Testis (tissue), 2 donors: ENCODE results near the gene MX1.

Experiments
- POLR2A ChIP-seq: fragments of 450-650 bp; IDR thresholded peaks from one replicate; pipeline ENCODE4 v1.6.1; 2017; ENCODE audit warnings: antibody characterized with exemption, mild to moderate bottlenecking, moderate library complexity
- TF ChIP-seq, protein P1 (sequence below), 3 experiments: fragments of 450-650 bp in 2 of 3; fragments of 200-600 bp in 1 of 3; sonication (generic) in 1 of 3; IDR thresholded peaks; one replicate each; pipeline ENCODE4 v1.5.1; 2016 to 2019; ENCODE audit warnings: antibody characterized with exemption in 3 of 3, mild to moderate bottlenecking in 2 of 3, moderate library complexity in 1 of 3

DNA sequence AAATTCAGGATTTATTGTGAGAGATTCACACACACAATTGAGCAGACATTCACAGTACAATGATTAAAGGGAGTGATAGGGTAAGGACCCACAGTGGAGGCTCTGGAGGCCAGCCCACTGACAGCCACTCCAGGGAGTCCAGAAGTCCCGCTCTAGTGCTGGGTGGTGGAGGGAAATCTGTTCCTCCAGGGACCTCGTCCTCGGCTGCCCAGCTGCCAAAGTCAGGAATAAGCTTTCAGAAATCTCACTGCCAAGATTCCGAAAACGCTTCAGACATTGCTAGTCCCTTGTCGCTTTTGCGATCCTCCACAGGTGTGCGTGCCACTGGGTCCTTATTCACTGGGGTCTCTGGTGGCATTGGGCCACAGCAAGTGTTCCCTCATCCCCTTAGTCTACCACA lies 2.3 kb downstream of the MX1 start:
- no peak for TF ChIP-seq POLR2A
- TF ChIP-seq, protein P1, sequence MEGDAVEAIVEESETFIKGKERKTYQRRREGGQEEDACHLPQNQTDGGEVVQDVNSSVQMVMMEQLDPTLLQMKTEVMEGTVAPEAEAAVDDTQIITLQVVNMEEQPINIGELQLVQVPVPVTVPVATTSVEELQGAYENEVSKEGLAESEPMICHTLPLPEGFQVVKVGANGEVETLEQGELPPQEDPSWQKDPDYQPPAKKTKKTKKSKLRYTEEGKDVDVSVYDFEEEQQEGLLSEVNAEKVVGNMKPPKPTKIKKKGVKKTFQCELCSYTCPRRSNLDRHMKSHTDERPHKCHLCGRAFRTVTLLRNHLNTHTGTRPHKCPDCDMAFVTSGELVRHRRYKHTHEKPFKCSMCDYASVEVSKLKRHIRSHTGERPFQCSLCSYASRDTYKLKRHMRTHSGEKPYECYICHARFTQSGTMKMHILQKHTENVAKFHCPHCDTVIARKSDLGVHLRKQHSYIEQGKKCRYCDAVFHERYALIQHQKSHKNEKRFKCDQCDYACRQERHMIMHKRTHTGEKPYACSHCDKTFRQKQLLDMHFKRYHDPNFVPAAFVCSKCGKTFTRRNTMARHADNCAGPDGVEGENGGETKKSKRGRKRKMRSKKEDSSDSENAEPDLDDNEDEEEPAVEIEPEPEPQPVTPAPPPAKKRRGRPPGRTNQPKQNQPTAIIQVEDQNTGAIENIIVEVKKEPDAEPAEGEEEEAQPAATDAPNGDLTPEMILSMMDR (IDR thresholded peaks at IDR 0.05), result no peak
